Measurements from ENCODE around the gene MAD1L1. TPM values are rescaled to one million over a fixed set of nuclear protein-coding genes. Genes with fewer than 3 reads are reported as not detected.
"Not testable (repeated sequence)": the region's sequence is repeated elsewhere in the genome, so short reads cannot be mapped to it uniquely, and the experiment has no call there.

Gene MAD1L1
- total RNA-seq, 2 experiments from 2014 or later = 157 to 160 TPM

GRCh38 chr7:2062648-2063047, 170.1 kb downstream of the MAD1L1 start:
- peaks cover 43% of the 10 kb centered on the region for H3K4me1 ChIP-seq (ENCODE audit: insufficient read depth, low read length)
- CTCF ChIA-PET = no interaction called here
- POLR2A ChIA-PET = no interaction called here
- no peak for ATAC-seq (ENCODE audit: poor library complexity)
- intact Hi-C loops (cut with DNase I, micrococcal nuclease) = no loop called here
- H3K27ac ChIP-seq (ENCODE audit: low read depth in 1 of 2, low read length in 2 of 2) = no peak overlapping the region
- peaks cover 0 to 14% of the 10 kb centered on the region in 2 experiments for H3K9me3 ChIP-seq (ENCODE audit: control insufficient read depth in 1 of 2, insufficient read depth in 1 of 2, low read length in 2 of 2)
- no peak for DNase-seq
- Mint-ChIP-seq H3K4me1 (ENCODE audit: low read depth) (peaks cover 28% of the 10 kb centered on the region), H3K4me3 (no peak overlapping the region), H3K27me3 (no peaks in the 10 kb centered on the region), H3K27ac (peak overlapping the region; percentile 3), H3K9me3 (no peaks in the 10 kb centered on the region), H3K36me3 (ENCODE audit: low read depth) (no peaks in the 10 kb centered on the region)
- TF ChIP-seq CTCF (IDR thresholded peaks at IDR 0.05) = no peak
- H3K36me3 ChIP-seq (ENCODE audit: insufficient read depth, low read length) = no peaks in the 10 kb centered on the region
- H3K27me3 ChIP-seq (ENCODE audit: control insufficient read depth in 1 of 2, insufficient read depth in 2 of 2, low read length in 2 of 2) = no peaks in the 10 kb centered on the region
- H3K4me3 ChIP-seq (ENCODE audit: low read length) = no peak overlapping the region

- intact Hi-C loops (cut with DNase I, micrococcal nuclease) = no loop called here
- ChIA-PET CTCF (no interaction called here), POLR2A (interaction anchor here (1.2 kb wide), 1 partner anchor 23 kb away, joined by 3 read pairs; no protein-coding TSS in a partner anchor)
- Histone ChIP-seq H3K9me3 (ENCODE audit: control insufficient read depth in 1 of 2, insufficient read depth in 1 of 2, low read length in 2 of 2) (peaks cover 0 to 14% of the 10 kb centered on the region in 2 experiments), H3K27ac (ENCODE audit: low read depth in 1 of 2, low read length in 2 of 2) (no peak overlapping the region), H3K4me3 (ENCODE audit: low read length) (no peak overlapping the region), H3K36me3 (ENCODE audit: insufficient read depth, low read length) (no peaks in the 10 kb centered on the region), H3K27me3 (ENCODE audit: control insufficient read depth in 1 of 2, insufficient read depth in 2 of 2, low read length in 2 of 2) (no peaks in the 10 kb centered on the region), H3K4me1 (ENCODE audit: insufficient read depth, low read length) (peaks cover 26% of the 10 kb centered on the region)
- DNase-seq = no peak
- TF ChIP-seq CTCF (IDR thresholded peaks at IDR 0.05) = no peak
- H3K9me3 Mint-ChIP-seq = no peaks in the 10 kb centered on the region
- H3K4me1 Mint-ChIP-seq (ENCODE audit: low read depth) = peaks cover 21% of the 10 kb centered on the region
- H3K36me3 Mint-ChIP-seq (ENCODE audit: low read depth) = no peaks in the 10 kb centered on the region
- no peak overlapping the region for H3K27ac Mint-ChIP-seq
- ATAC-seq (ENCODE audit: poor library complexity) = no peak
- H3K27me3 Mint-ChIP-seq = no peaks in the 10 kb centered on the region
- H3K4me3 Mint-ChIP-seq = no peak overlapping the region
Measured at GRCh38 chr7:2060701-2061100, 172.0 kb downstream of the MAD1L1 start.

GRCh38 chr7:2059964-2060700, 172.6 kb downstream of the MAD1L1 start:
- TF ChIP-seq CTCF (IDR thresholded peaks at IDR 0.05) = no peak
- H3K27me3 Mint-ChIP-seq = no peaks in the 10 kb centered on the region
- H3K4me3 Mint-ChIP-seq = no peak overlapping the region
- H3K36me3 Mint-ChIP-seq (ENCODE audit: low read depth) = no peaks in the 10 kb centered on the region
- H3K9me3 Mint-ChIP-seq = no peaks in the 10 kb centered on the region
- peaks cover 21% of the 10 kb centered on the region for H3K4me1 Mint-ChIP-seq (ENCODE audit: low read depth)
- Histone ChIP-seq H3K4me3 (ENCODE audit: low read length) (no peak overlapping the region), H3K9me3 (ENCODE audit: control insufficient read depth in 1 of 2, insufficient read depth in 1 of 2, low read length in 2 of 2) (peaks cover 0 to 14% of the 10 kb centered on the region in 2 experiments), H3K36me3 (ENCODE audit: insufficient read depth, low read length) (no peaks in the 10 kb centered on the region), H3K27ac (ENCODE audit: low read depth in 1 of 2, low read length in 2 of 2) (no peak overlapping the region), H3K4me1 (ENCODE audit: insufficient read depth, low read length) (peaks cover 20% of the 10 kb centered on the region), H3K27me3 (ENCODE audit: control insufficient read depth in 1 of 2, insufficient read depth in 2 of 2, low read length in 2 of 2) (no peaks in the 10 kb centered on the region)
- ChIA-PET POLR2A (interaction anchor here (1.2 kb wide), 1 partner anchor 22 kb away, joined by 3 read pairs; no protein-coding TSS in a partner anchor), CTCF (no interaction called here)
- ATAC-seq (ENCODE audit: poor library complexity) = no peak
- H3K27ac Mint-ChIP-seq = no peak overlapping the region
- intact Hi-C loops (cut with DNase I, micrococcal nuclease) = no loop called here
- DNase-seq = no peak

GRCh38 chr7:2058246-2058645, 174.5 kb downstream of the MAD1L1 start:
- H3K27ac ChIP-seq (ENCODE audit: low read depth in 1 of 2, low read length in 2 of 2); POLR2A ChIA-PET; H3K36me3 ChIP-seq (ENCODE audit: insufficient read depth, low read length); CTCF ChIA-PET; DNase-seq; H3K9me3 Mint-ChIP-seq; H3K27me3 ChIP-seq (ENCODE audit: control insufficient read depth in 1 of 2, insufficient read depth in 2 of 2, low read length in 2 of 2); H3K36me3 Mint-ChIP-seq (ENCODE audit: low read depth); ATAC-seq (ENCODE audit: poor library complexity); H3K27me3 Mint-ChIP-seq; H3K4me1 Mint-ChIP-seq (ENCODE audit: low read depth); H3K27ac Mint-ChIP-seq; H3K4me3 ChIP-seq (ENCODE audit: low read length); H3K4me3 Mint-ChIP-seq; H3K4me1 ChIP-seq (ENCODE audit: insufficient read depth, low read length); intact Hi-C loops (cut with DNase I, micrococcal nuclease): not testable (repeated sequence)
- H3K9me3 ChIP-seq (ENCODE audit: control insufficient read depth in 1 of 2, insufficient read depth in 1 of 2, low read length in 2 of 2) = peaks cover 0 to 14% of the 10 kb centered on the region in 2 experiments
